M059J (cell line): Measurements from ENCODE around the gene BAIAP2. TPM values are rescaled to one million over a fixed set of nuclear protein-coding genes. Genes with fewer than 3 reads are reported as not detected.
A peak's percentile ranks its signal among the peaks of the same experiment; 100 is the strongest.

ENCODE experiments used
- DNase-seq: peaks from one replicate; pipeline ENCODE4 v3.0.0-alpha.2; 2012; ENCODE audit warnings: low read depth
- total RNA-seq: library from RNA; depleted of rRNA; stranded (reverse); fragments of >200 nt; shearing (Covaris generic); gene quantifications from 2 replicates; pipeline ENCODE4 v1.2.3, GENCODE V29; 2014

BAIAP2 gene
- total RNA-seq, 1 experiment from 2014 or later: 21.8 TPM

DNA sequence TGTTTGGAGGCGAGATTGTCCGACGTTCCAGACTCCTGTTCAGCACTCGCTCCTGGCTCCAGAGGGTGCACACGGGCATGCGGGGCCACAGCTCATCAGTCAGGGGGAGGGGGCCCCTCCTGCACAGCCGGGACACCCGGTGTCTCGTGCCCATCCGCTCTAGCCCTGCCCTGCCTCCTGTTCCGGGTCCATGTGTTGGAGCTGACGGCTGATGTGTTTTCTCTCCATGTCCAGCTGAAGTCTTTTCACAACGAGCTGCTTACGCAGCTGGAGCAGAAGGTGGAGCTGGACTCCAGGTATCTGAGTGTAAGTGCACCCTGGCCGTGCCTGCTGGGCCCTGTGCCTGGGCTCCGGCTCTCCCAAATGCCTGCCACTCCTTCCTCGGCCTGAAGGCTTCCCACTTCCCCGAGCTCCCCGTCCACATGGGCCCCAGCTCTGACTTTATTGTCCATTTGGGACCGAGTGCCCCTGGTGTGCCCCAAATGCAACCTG is 50.5 kb downstream of the BAIAP2 start:
- DNase-seq: no peak

GRCh38 chr17:81086789-81087551 is 52.0 kb downstream of the BAIAP2 start:
- no peak for DNase-seq

GRCh38 chr17:81090361-81091136 is 55.6 kb downstream of the BAIAP2 start:
- no peak for DNase-seq

- DNase-seq: no peak
Observed at GRCh38 chr17:81091154-81091553, 56.2 kb downstream of the BAIAP2 start.

DNA sequence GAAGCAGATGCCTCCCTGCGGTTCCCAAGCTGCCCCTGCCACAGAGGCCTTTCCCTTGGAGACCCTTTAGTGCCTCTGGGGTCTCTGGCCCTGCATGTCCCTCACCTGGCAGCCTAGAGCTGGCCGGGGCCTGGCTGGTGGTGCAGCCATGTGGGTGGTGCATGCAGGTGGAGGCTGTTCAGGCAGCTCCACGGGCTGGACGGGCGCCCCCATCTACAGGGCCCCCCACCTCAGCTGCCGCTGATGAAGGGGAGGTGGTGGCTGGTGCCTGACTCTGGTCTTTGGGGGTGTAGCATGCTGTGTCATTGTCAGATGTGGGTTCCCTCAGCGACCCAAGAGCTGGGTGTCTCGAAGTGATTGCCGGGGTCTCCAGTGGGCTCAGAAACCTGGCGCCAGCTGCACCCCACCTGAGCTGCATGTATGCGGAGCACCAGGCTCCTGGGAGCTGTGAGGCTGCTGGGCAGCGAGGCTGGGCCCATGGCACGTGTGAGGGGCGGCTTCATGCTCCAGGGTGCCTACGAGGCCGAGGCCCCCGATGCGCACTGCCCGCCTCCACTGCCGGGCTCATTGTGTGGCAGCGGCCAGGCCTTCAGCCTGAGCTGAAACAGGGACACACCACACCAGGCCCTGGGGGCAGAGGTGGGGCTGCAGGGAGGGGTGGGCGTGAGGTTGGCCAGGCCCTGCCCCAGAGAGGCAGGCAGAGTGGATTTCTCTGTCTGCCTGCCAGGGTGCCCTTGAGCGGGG is 57.0 kb downstream of the BAIAP2 start:
- DNase-seq: no peak

DNA sequence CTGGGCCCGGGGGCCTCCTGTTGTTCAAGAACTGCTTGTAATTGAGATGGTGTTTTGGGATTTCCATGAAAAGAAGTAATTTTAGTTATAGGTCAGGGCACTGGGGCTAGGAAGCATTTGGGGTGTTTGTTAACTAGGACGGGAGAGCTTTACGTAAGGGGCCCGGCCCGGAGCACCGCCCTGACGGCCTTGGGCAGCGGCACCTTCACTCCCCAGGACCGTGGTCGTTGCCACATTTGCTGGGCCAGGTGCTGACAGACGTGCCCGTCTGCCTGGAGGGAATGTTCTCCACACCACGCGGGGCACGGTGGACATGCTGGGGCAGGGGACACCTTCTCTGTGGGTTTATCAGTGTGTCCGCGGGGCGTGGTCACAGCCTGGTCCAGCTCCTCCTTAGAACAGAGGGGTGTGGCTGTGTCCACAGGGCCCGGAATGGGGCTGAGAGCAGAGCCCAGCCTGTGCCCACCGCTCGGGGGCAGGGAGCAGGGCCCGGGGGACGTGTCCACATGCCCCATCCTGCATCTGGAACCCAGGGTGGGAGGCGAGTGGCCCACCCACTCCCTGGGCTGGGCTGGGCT is 57.7 kb downstream of the BAIAP2 start:
- no peak for DNase-seq

GRCh38 chr17:81093619-81094508 is 58.9 kb downstream of the BAIAP2 start:
- DNase-seq: no peak

DNA sequence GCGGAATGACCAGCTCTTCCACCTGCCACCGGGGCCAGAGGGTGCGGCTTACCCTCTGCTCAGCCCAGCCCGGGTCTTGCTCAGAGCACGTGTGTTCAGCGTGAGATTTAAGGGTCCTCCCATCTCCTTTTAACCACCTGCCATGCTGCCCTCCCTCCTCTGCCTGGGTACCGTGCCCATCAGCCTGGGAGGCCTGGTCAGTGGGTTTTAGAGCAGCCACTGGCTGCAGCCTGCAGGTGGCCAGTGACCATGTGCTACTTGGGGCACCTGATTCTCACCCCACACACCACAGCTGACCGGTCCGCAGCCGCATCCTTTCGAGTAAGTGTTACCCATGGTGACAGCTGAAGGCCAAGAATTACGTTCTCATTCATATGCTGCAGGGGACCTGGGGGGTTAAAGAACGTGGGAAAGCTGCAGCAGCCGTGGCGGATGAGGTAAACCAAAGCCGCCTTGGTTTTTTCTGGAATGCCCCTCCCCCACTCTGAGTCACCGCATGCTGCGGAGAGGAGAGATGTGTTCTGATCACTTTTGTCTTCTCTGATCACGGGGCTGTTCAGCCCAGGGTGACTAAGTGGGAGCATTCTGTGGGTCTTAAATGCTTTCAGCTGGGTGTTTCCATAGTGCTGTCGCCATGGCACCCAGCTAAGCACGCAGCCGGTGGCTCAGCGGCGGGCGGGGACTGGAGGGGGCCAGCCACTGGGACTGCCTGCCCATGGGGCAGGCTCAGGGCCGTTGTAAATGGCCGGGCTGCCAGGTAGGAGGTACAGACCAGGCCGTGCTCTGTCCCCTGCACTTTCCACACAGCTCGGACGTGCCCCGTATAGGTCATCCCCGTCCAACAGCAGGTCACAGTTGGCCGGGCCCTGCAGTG is 59.8 kb downstream of the BAIAP2 start:
- peak; percentile 100 for DNase-seq

DNA sequence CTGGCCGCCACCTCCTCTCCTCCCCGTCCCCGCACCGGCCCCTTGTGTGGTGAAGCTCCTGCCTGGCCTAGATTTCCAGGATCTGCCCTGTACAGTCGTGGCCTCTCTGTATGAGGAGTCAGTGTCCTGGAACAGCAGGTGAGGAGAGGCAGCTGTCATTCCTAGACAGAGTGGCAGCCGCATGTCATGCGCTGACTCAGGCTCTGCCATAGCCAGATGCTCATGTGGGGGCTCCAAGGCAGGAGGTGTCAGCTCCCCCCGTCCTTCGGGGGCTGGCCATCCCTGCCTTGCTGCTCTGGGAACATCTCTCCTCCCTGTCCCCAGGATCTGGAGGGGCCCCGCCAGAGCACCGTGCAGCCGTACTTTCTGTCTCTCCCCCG is 60.4 kb downstream of the BAIAP2 start:
- no peak for DNase-seq

DNA sequence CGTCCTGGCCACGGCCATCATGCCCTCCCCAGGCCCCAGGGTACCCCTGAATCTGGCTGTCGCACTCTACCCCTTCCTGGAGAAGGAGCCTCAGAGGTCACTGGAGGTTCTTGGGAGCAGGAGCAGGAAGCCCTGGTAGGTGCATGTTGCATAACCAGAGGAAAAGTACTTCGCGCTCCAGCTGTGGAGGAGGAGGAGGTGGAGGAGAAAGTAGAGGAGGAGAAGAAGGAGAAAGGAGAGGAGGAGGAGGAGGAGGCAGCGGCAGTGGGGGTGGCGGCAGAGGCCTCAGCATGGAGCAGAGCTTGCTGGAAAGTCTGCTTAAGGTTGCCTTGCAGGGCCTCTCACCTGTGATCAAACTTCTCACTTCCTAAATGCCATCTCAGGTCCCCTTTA is 61.8 kb downstream of the BAIAP2 start:
- peak; percentile 27 for DNase-seq

- DNase-seq: peak; percentile 72
Observed at GRCh38 chr17:81097134-81097942, 62.4 kb downstream of the BAIAP2 start.

DNA sequence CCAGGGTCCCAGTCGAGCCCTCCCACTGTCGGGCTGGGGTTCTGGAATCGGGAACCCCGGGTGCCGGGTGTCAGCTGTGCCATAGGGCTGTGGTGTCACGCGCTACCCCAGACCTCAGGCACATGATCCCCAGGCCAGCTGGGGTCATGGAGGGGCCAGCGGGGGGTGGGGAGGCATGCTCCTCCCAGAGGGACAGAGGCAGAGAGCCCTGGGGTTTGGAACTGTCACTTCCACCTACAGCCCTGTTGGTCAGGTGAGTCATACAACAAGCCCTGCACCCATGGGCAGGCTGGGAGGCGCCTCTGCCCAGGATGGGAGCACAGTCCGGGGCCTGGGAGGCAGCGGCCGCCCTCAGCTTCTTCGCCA is 63.0 kb downstream of the BAIAP2 start:
- peak; percentile 86 for DNase-seq

- DNase-seq: no peak
Observed at GRCh38 chr17:81099888-81100287, 64.9 kb downstream of the BAIAP2 start.

DNA sequence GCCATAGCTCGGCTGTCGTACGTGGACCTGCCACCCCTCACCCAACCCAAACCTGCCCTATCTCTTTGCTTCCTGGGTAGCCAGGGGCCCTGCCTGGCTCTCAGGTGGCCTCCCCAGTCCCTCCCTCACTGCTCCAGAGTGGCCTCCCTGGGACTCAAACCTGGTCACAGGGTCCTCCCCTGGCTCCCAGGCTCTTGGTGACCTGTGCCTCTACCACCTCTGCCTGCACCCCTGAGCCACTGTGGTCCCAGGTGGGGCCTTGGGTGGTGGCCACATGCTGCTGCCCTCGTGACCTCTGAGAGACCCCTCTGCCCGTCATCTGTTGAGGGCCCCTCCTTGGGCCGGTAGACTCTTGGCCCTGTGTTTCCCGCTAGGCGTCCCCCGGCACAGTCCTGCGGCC is 65.7 kb downstream of the BAIAP2 start:
- DNase-seq: no peak

DNA sequence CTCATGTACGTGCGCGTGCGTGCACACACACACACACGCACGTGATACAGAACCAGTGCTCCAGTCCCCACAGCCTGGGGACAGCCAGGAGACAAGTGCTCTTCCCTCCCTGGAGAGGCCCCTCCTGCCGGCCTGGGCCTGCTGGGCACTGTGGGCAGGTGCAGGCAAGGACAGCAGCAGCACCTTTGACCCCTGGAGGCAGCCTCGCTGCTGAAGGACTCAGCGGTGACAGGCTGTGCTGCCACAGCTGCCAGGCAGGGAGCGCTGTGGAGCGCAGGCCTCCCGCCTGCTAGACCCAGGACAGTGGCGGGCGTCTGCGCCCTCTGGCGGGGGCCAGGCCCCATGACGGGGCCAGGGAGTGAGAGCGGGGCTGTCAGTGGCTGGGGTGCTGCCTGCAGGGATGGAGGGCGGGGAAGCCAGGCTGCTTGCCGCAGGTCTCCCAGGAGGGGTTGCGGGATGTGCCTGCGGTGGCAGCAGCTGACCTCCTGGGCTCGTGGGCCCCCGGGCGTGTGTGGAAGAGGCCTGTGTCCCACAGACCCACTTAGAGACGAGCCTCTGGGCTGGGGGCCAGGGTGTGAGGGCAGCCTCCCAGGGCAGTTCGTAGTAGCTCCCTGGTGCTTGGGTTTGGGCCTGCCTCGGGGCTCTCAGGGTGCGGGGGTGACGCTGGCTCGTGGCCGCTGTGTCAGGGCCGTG is 66.8 kb downstream of the BAIAP2 start:
- peak; percentile 63 for DNase-seq

DNA sequence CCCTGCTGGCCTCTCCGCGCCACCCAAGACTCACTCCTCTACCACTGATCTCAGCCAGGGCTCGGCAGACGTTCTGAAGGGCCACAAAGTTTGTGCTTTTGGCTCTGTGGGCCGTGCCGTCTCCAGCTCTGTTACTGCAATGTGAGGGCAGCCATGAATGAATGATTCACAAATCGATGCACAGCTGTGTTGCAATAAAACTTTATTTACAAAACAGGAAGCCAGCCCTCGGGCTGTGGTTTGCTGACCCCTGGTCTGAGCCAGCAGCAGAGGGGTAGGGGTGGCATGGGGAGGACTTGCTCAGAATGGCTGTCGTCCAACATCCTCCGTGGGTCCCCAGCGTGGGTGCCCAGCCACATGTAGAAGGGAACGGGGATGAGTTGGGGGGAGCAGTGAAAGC is 67.4 kb downstream of the BAIAP2 start:
- DNase-seq: no peak

DNA sequence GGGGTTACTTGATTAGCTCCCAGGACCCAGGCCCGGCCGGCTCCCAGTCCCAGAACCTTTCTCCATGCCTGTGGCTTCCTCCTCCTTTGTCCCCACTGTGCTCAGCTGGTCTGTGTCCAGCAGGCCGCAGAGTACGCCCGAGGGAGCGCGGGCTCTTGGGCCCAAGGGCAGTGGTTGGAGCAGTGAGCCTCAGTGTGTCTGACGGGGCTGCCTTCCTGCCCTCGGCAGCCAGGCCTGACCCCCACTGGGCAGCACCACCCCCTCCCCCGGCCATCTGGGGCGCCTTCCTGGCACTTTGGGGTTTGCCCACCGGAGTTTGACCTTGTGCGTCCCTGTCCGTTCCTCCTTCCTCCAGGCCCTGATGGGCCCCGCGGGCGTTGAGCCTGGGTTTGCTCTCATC is 67.9 kb downstream of the BAIAP2 start:
- DNase-seq: no peak

- DNase-seq: no peak
Observed at GRCh38 chr17:81103379-81103778, 68.4 kb downstream of the BAIAP2 start.

- no peak for DNase-seq
Observed at GRCh38 chr17:81106716-81107115, 71.8 kb downstream of the BAIAP2 start.
